Measurements from ENCODE around the gene ALKBH6. TPM values are rescaled to one million over a fixed set of nuclear protein-coding genes. Genes with fewer than 3 reads are reported as not detected.

Gene ALKBH6
- total and polyA plus RNA-seq, 9 of the 15 experiments (the other 6 are each of a cell fraction or from before 2014, with no cell fraction given): 0.67 to 62.0 (median 34.5) TPM

DNA sequence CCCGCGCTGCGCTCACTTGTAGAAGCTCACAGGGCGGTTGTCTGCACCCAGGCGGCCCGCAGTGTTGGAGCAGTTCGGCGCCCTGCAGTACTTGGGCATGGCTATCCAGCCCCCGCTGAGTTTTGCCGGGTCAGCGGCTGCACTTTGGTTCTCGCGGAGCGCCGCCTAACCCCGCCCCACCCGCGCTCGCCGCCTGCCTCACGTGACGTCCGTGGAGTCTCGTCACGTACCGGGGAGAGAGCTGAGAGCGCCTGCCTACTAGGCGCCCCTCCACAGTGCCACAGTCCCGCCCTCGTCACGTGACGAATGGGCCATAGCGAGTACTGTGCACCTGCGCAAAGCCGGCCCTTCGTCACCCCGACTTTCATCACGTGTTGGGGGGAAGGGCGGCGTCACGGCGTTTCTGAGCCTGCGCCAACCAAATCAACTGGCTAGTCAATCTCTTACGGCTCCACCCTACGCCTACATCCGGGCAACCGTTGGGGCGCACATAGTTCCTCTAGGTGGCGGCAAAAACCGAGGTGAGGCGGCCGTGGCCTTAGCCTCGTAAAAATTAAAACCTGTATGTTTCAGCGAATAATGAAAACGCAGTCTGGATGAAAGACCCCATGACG, 40.2 kb upstream of the ALKBH6 start, which contains the start of gene THAP8 (continued):
- TF ChIP-seq, protein P1, sequence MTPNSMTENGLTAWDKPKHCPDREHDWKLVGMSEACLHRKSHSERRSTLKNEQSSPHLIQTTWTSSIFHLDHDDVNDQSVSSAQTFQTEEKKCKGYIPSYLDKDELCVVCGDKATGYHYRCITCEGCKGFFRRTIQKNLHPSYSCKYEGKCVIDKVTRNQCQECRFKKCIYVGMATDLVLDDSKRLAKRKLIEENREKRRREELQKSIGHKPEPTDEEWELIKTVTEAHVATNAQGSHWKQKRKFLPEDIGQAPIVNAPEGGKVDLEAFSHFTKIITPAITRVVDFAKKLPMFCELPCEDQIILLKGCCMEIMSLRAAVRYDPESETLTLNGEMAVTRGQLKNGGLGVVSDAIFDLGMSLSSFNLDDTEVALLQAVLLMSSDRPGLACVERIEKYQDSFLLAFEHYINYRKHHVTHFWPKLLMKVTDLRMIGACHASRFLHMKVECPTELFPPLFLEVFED (CRISPR knock-in tag; conservative IDR thresholded peaks at IDR 0.05): no peak
- 0 out of 2 replicates have a peak, but pooled peaks have one; percentile 42 for TF ChIP-seq ZNF224 (CRISPR knock-in tag; IDR thresholded peaks at IDR 0.05)
- TF ChIP-seq TCFL5 (CRISPR knock-in tag; conservative IDR thresholded peaks at IDR 0.05): no peak
- TF ChIP-seq MCM7 (IDR thresholded peaks at IDR 0.05): no peak
- peak; percentile 79 for TF ChIP-seq FOXP1 (CRISPR knock-in tag; IDR thresholded peaks at IDR 0.05)
- no peak for TF ChIP-seq ZFP36 (IDR thresholded peaks at IDR 0.05; ENCODE audit: low read depth, low read length, partially characterized antibody)
- TF ChIP-seq POLR3A (IDR thresholded peaks at IDR 0.05; ENCODE audit: borderline replicate concordance, extremely low read depth, insufficient read depth, insufficient read length): no peak
- peak; percentile 15 for TF ChIP-seq CCNT2 (IDR thresholded peaks at IDR 0.05; ENCODE audit: borderline replicate concordance, extremely low read depth, insufficient read length, low read depth, low read length)
- TF ChIP-seq, protein P2, sequence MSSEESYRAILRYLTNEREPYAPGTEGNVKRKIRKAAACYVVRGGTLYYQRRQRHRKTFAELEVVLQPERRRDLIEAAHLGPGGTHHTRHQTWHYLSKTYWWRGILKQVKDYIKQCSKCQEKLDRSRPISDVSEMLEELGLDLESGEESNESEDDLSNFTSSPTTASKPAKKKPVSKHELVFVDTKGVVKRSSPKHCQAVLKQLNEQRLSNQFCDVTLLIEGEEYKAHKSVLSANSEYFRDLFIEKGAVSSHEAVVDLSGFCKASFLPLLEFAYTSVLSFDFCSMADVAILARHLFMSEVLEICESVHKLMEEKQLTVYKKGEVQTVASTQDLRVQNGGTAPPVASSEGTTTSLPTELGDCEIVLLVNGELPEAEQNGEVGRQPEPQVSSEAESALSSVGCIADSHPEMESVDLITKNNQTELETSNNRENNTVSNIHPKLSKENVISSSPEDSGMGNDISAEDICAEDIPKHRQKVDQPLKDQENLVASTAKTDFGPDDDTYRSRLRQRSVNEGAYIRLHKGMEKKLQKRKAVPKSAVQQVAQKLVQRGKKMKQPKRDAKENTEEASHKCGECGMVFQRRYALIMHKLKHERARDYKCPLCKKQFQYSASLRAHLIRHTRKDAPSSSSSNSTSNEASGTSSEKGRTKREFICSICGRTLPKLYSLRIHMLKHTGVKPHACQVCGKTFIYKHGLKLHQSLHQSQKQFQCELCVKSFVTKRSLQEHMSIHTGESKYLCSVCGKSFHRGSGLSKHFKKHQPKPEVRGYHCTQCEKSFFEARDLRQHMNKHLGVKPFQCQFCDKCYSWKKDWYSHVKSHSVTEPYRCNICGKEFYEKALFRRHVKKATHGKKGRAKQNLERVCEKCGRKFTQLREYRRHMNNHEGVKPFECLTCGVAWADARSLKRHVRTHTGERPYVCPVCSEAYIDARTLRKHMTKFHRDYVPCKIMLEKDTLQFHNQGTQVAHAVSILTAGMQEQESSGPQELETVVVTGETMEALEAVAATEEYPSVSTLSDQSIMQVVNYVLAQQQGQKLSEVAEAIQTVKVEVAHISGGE (CRISPR knock-in tag; IDR thresholded peaks at IDR 0.05): no peak
- TF ChIP-seq, protein P3, sequence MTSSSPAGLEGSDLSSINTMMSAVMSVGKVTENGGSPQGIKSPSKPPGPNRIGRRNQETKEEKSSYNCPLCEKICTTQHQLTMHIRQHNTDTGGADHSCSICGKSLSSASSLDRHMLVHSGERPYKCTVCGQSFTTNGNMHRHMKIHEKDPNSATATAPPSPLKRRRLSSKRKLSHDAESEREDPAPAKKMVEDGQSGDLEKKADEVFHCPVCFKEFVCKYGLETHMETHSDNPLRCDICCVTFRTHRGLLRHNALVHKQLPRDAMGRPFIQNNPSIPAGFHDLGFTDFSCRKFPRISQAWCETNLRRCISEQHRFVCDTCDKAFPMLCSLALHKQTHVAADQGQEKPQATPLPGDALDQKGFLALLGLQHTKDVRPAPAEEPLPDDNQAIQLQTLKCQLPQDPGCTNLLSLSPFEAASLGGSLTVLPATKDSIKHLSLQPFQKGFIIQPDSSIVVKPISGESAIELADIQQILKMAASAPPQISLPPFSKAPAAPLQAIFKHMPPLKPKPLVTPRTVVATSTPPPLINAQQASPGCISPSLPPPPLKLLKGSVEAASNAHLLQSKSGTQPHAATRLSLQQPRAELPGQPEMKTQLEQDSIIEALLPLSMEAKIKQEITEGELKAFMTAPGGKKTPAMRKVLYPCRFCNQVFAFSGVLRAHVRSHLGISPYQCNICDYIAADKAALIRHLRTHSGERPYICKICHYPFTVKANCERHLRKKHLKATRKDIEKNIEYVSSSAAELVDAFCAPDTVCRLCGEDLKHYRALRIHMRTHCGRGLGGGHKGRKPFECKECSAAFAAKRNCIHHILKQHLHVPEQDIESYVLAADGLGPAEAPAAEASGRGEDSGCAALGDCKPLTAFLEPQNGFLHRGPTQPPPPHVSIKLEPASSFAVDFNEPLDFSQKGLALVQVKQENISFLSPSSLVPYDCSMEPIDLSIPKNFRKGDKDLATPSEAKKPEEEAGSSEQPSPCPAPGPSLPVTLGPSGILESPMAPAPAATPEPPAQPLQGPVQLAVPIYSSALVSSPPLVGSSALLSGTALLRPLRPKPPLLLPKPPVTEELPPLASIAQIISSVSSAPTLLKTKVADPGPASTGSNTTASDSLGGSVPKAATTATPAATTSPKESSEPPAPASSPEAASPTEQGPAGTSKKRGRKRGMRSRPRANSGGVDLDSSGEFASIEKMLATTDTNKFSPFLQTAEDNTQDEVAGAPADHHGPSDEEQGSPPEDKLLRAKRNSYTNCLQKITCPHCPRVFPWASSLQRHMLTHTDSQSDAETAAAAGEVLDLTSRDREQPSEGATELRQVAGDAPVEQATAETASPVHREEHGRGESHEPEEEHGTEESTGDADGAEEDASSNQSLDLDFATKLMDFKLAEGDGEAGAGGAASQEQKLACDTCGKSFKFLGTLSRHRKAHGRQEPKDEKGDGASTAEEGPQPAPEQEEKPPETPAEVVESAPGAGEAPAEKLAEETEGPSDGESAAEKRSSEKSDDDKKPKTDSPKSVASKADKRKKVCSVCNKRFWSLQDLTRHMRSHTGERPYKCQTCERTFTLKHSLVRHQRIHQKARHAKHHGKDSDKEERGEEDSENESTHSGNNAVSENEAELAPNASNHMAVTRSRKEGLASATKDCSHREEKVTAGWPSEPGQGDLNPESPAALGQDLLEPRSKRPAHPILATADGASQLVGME (CRISPR knock-in tag; IDR thresholded peaks at IDR 0.05): no peak
- TF ChIP-seq TAF7 (tag; IDR thresholded peaks at IDR 0.05): 0 out of 2 replicates have a peak, but pooled peaks have one; percentile 47
- TF ChIP-seq WHSC1 (IDR thresholded peaks at IDR 0.05; ENCODE audit: low read length): no peak
- peak; percentile 93 for TF ChIP-seq RHOXF2B (CRISPR knock-in tag; conservative IDR thresholded peaks at IDR 0.05)
- TF ChIP-seq NUFIP1 (IDR thresholded peaks at IDR 0.05; ENCODE audit: partially characterized antibody): no peak
- TF ChIP-seq, protein P4, sequence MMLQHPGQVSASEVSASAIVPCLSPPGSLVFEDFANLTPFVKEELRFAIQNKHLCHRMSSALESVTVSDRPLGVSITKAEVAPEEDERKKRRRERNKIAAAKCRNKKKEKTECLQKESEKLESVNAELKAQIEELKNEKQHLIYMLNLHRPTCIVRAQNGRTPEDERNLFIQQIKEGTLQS (IDR thresholded peaks at IDR 0.05): peak; percentile 87
- TF ChIP-seq, protein P4 (CRISPR knock-in tag; conservative IDR thresholded peaks at IDR 0.05): 0 out of 2 replicates have a peak, but pooled peaks have one; percentile 76

All from K562 (cell line).